ENCODE data around the gene MGARP.

GRCh38 chr4:139315221-139315675, 35.2 kb upstream of the MGARP start:
- no peak for TF ChIP-seq EZH2 (IDR thresholded peaks at IDR 0.05; ENCODE audit: insufficient read depth, poor library complexity, severe bottlenecking)
- no peak for TF ChIP-seq EZH2phosphoT487 (IDR thresholded peaks at IDR 0.05; ENCODE audit: insufficient read depth, low read depth)

Measured in GM23248 (cell line).